ENCODE measurements around the gene MGLL.

DNA sequence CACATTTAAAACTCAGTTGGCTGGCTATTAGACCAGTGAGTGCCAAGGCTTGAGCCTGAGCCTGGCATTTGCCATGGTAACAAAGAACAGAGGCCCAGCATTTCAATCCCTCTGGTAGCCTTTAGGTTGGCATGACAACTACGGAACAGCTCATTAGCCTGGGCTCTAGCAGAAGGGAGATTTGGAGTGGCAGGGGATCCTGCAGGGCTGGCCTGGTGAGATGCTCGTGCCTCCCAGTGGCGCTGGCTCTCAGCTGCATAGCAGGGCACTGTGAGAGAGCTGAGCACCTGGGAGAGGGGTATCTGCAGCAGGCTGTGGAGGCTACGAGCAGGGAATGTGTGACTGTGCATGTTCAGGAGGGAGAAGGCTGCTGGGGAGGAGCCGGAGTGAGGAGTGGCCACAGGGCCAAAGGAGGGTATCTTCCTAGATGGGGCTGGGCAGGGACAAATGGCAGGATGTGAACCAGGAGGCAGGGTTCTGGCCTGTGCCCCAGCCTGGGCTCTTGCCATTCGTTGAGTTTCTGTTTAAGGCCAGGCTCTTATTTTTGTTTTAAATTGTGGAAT is 155.1 kb downstream of the MGLL start:
- TF ChIP-seq, protein P1, sequence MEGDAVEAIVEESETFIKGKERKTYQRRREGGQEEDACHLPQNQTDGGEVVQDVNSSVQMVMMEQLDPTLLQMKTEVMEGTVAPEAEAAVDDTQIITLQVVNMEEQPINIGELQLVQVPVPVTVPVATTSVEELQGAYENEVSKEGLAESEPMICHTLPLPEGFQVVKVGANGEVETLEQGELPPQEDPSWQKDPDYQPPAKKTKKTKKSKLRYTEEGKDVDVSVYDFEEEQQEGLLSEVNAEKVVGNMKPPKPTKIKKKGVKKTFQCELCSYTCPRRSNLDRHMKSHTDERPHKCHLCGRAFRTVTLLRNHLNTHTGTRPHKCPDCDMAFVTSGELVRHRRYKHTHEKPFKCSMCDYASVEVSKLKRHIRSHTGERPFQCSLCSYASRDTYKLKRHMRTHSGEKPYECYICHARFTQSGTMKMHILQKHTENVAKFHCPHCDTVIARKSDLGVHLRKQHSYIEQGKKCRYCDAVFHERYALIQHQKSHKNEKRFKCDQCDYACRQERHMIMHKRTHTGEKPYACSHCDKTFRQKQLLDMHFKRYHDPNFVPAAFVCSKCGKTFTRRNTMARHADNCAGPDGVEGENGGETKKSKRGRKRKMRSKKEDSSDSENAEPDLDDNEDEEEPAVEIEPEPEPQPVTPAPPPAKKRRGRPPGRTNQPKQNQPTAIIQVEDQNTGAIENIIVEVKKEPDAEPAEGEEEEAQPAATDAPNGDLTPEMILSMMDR (IDR thresholded peaks at IDR 0.05) = no peak
- no peak for TF ChIP-seq ZFX (IDR thresholded peaks at IDR 0.05; ENCODE audit: borderline replicate concordance)

Measured in 22Rv1 (cell line).